Effector memory CD8-positive, alpha-beta T cell (primary cell): Measurements from ENCODE around the gene RPUSD4.

ENCODE experiments used
- ATAC-seq: fragments of 150-1000 bp; cut with Tn5 transposase; replicated peaks from 2 replicates; pipeline ENCODE4 v1.10.0; 2021; ENCODE audit warnings: mild to moderate bottlenecking, moderate library complexity
- DNase-seq, 3 experiments: peaks; one replicate each; pipeline ENCODE4 v3.0.0; 2021
- H3K27ac Mint-ChIP-seq, 2 donors: one replicate each; pipeline ENCODE4 v1.8.0; 2022; ENCODE audit warnings: mild to moderate bottlenecking in 2 of 2, mixed read lengths in 2 of 2, moderate library complexity in 2 of 2
- H3K27me3 Mint-ChIP-seq, 2 donors: one replicate each; pipeline ENCODE4 v1.8.0; 2022; ENCODE audit warnings: mixed read lengths in 2 of 2
- H3K36me3 Mint-ChIP-seq: one replicate; pipeline ENCODE4 v1.8.0; 2022; ENCODE audit warnings: mild to moderate bottlenecking, moderate library complexity, mixed read lengths; ENCODE audit not compliant: insufficient read depth
- H3K4me1 Mint-ChIP-seq, 2 donors: one replicate each; pipeline ENCODE4 v1.8.0; 2022; ENCODE audit warnings: low read depth in 2 of 2, mixed read lengths in 2 of 2
- H3K4me3 Mint-ChIP-seq, 2 donors: one replicate each; pipeline ENCODE4 v1.8.0; 2022; ENCODE audit warnings: mild to moderate bottlenecking in 2 of 2, mixed read lengths in 2 of 2, moderate library complexity in 2 of 2
- H3K9me3 Mint-ChIP-seq, 2 donors: one replicate each; pipeline ENCODE4 v1.8.0; 2022; ENCODE audit warnings: mixed read lengths in 2 of 2

The RPUSD4 gene

DNA sequence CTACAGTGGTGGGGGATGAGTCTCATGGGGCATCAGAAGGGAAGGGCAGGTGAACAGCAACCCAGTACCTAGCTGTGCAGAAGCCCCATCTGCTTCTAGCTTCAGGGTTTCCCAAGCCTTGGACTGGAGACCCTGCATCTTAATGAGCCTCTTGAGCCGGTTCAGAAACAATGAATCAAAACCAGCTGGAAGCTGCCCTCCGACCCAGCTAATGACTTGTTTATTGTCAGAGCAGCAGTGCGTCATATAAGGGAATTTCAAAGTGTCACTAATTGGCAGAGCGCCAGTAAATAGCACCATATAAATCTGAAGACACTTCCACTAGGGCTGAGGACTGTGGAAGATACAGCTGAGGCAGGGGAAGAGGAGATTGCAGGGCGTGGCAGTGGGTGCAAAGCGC, 57.5 kb downstream of the RPUSD4 start:
- peaks cover 4 to 7% of the 10 kb centered on the region in 2 donors for H3K9me3 Mint-ChIP-seq
- peaks cover 0 to 3% of the 10 kb centered on the region in 2 donors for H3K4me1 Mint-ChIP-seq
- ATAC-seq: no peak
- no peaks in the 10 kb centered on the region for H3K36me3 Mint-ChIP-seq
- H3K4me3 Mint-ChIP-seq: no peak overlapping the region
- H3K27ac Mint-ChIP-seq: no peak overlapping the region
- no peak for DNase-seq
- H3K27me3 Mint-ChIP-seq: peaks cover 35 to 53% of the 10 kb centered on the region in 2 donors

DNA sequence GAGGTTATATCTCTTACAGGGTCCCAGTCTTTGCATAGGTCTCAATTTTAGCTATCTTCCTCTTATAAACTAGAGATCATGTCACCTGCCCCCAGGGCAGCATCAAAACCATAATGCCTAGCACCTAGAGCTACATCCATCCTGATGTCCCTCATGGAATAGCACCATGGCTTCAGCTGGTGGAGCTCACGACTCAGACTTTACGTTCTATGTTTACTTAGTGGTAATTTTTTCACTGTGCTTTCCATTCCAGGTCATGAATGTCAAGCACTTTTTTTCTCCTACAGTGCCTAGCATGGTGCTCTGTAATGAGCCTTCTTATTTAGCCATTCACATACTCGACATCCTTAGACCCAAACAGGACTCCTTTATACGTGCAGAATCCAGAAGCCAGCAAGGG, 58.4 kb downstream of the RPUSD4 start:
- no peaks in the 10 kb centered on the region for H3K36me3 Mint-ChIP-seq
- no peak overlapping the region for H3K4me3 Mint-ChIP-seq
- peaks cover 40 to 62% of the 10 kb centered on the region in 2 donors for H3K27me3 Mint-ChIP-seq
- H3K9me3 Mint-ChIP-seq: peaks cover 4 to 7% of the 10 kb centered on the region in 2 donors
- peaks cover 0 to 3% of the 10 kb centered on the region in 2 donors for H3K4me1 Mint-ChIP-seq
- no peak for DNase-seq
- H3K27ac Mint-ChIP-seq: no peak overlapping the region
- ATAC-seq: no peak

- ATAC-seq (no peak), DNase-seq (no peak)
- H3K4me1 Mint-ChIP-seq: peaks cover 0 to 3% of the 10 kb centered on the region in 2 donors
- H3K36me3 Mint-ChIP-seq: no peaks in the 10 kb centered on the region
- peaks cover 4 to 7% of the 10 kb centered on the region in 2 donors for H3K9me3 Mint-ChIP-seq
- H3K4me3 Mint-ChIP-seq: no peak overlapping the region
- H3K27me3 Mint-ChIP-seq: peaks cover 40 to 67% of the 10 kb centered on the region in 2 donors
- no peak overlapping the region for H3K27ac Mint-ChIP-seq
Measured at GRCh38 chr11:126152586-126152985, 58.9 kb downstream of the RPUSD4 start.

- Mint-ChIP-seq H3K27ac (no peak overlapping the region), H3K9me3 (peaks cover 4 to 7% of the 10 kb centered on the region in 2 donors), H3K4me1 (peaks cover 0 to 3% of the 10 kb centered on the region in 2 donors)
Measured at GRCh38 chr11:126152152-126152551, 59.3 kb downstream of the RPUSD4 start.

More at GRCh38 chr11:126152152-126152551, 59.3 kb downstream of the RPUSD4 start:
- DNase-seq (no peak), ATAC-seq (no peak)
- Mint-ChIP-seq H3K4me3 (no peak overlapping the region), H3K27me3 (peaks cover 40 to 68% of the 10 kb centered on the region in 2 donors), H3K36me3 (no peaks in the 10 kb centered on the region)
